ENCODE measurements around the gene KIN.
"Not testable (repeated sequence)": the region's sequence is repeated elsewhere in the genome, so short reads cannot be mapped to it uniquely, and the experiment has no call there.

KIN gene

DNA sequence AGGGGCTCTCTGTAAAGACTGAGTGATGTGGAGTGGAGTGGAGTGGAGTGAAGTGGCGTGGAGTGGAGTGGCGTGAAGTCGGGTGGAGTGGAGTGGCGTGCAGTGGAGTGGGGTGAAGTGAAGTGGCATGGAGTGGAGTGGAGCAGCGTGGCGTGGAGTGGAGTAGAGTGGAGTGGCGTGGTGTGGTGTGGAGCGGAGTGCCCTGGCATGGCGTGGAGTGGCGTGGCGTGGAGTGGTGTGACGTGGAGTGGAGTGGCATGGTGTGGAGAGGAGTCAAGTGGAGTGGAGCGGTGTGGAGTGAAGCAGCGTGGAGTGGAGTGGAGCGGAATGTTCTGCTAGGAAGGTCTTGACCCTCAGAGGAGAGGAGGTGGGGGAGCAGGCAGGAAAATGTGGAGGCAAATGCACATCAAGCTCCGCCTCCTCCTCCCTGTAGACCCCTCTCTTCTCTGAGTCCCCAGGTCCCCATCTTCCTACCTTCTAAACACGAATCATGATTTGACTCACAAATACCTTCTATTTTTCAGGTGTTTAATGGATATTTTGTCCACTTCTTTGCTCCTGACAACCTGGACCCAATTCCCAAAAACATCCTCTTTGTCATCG is 64.8 kb downstream of the KIN start:
- no peak for DNase-seq

- no peak for DNase-seq
Measured at GRCh38 chr10:7720478-7720877, 67.3 kb downstream of the KIN start.

- no peak for DNase-seq
Measured at GRCh38 chr10:7718685-7719084, 69.1 kb downstream of the KIN start.

GRCh38 chr10:7717767-7718166 is 70.0 kb downstream of the KIN start:
- no peak for DNase-seq

- DNase-seq = no peak
Measured at GRCh38 chr10:7715515-7715914, 72.3 kb downstream of the KIN start.

DNA sequence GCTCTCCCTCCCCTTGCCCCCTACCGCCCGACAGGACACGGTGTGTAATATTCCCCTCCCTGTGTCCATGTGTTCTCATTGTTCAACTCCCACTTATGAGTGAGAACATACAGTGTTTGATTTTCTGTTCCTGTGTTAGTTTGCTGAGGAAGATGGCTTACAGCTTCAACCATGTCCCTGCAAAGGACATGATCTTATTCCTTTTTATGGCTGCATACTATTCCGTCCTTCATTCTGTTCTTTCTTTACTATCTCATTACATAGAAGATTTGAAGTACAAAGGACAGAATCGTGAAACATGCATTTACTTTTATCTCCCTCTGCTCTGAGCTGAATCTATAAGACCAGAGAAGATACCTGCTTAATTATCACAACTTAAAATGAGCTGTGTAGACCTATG is 76.7 kb downstream of the KIN start:
- DNase-seq = not testable (repeated sequence)

DNA sequence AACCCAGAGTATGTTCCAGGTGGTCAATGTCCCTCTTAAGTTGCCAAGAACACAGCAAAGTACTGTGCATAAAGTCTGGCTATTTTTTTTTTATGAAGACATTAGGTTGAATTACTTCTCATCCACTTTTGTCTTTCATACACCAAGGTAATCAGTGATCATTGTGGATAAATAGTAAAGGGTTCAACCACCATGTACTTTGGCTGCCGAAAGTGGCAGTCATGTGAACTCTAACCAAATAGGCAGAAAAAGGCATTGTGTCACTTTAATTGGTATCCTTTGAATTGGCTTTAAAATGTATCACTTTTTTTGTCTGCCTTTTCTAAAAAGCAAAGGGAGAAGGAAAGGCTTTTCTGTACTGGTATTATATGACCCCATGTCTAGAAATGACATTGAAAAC is 77.3 kb downstream of the KIN start:
- no peak for DNase-seq

GRCh38 chr10:7708832-7709231 is 79.0 kb downstream of the KIN start:
- no peak for DNase-seq

DNA sequence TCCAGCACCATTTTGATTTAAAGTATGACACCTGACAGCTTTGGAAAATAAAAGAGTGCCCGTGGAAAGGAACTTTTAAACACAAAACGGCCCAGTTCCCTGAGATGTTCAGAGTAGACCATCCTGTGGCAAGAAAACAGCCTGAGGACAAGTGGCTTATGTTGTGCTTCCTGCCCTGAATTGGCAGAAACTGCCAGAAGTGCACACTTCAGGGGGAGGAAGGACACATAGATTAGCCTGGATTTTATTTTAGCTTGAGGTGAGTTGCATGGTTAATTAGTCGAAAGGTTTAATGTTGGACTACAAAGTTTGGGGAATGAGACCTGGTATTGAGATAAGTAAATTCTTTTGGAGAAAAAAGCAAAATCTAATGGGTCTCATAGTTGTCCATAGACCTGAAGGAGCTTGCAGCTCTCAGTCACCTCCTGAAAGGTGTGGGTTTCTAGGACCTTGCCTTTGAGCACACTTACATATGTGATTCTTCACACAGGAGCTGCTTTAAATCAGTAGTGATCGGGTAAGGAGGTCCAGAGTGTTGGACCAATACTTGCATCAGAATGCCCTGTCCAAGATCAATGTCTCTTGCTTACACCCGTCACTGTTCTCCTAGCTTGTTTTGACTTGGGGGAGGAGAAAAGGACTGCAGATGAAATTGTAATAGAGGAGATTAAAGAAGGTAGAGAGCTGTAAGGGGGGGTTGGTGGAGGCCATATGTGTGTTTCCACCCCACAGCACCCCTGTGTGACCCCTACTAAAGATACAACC is 79.8 kb downstream of the KIN start:
- DNase-seq = no peak

GRCh38 chr10:7707102-7707501 is 80.7 kb downstream of the KIN start:
- no peak for DNase-seq

GRCh38 chr10:7706534-7707073 is 81.2 kb downstream of the KIN start:
- DNase-seq = no peak

GRCh38 chr10:7705341-7705740 is 82.5 kb downstream of the KIN start:
- no peak for DNase-seq

GRCh38 chr10:7704071-7705016 is 83.4 kb downstream of the KIN start:
- no peak for DNase-seq

DNA sequence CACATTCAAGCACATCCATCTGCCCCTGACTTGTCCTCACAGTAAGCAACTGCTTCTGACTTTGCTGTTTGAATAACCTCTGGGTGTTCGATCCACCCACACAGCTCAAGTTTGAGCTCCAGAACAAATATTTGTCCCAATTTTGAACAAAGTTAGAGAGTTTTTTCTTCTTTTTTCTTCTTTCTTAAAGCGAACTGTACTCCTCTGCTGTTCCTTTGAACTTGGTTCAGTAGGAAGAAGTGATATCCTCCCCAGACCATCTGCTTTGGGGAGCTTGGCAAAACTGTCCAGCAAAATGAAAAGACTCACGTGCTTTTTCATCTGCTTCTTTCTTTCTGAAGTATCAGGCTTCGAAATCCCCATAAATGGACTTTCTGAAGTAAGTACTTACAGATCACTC is 84.7 kb downstream of the KIN start, which contains the start of gene ITIH2:
TSS of gene ITIH2 (plus strand) at position 177 of the 400 bp plus-strand sequence. CDS start at position 296, 119 bp downstream.
- no peak for DNase-seq

DNA sequence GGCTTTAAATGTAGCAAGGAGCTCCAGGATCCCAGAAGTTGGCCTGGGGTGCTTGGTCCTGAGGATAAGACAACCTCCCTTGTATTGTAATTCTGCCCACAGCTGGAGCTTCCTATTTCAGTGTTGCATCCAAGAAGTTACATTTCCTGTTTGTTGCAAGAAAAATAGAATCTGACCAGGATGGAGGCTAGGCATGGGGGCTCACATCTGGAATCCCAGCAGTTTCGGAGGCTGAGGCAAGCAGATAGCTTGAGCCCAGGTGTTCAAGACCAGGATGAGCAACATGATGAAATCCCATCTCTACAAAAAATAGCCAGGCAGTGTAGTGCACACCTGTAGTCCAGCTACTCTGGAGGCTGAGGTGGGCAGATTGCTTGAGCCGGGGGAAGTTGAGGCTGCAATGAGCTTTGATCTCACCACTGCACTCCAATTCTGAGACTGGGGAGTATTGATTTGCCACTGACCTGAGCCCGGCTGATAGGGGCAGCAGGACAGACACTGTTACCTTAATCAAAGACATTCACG is 85.4 kb downstream of the KIN start:
- DNase-seq = no peak

DNA sequence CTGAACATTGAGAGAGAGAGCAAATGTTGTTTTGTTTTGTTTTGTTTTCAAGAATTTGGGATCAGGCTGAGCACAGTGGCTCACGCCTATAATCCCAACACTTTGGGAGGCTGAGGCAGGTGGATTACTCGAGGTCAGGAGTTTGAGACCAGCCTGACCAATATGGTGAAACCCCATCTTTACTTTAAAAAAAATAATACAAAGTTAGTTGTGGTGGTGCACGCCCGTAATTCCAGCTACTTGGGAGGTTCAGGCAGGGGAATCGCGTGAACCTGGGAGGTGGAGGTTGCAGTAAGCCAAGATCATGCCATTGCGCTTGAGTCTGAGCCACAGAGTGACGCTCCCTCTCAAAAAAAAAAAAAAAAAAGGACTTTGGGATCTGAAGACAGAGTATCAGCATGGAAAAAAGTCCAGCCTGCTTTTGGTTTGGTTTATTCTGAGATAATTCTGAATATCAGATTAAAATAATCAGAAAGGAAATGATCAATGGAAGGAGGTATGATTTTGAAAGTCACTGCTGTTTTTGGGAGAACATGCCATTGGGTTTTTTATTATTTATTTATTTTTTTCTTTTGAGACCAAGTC is 86.5 kb downstream of the KIN start:
- no peak for DNase-seq

Measured in NCI-H774 (cell line).